ENCODE results near the gene TNS4.

TNS4 gene

GRCh38 chr17:40487371-40488020 is 13.9 kb downstream of the TNS4 start:
- no peak for DNase-seq

- DNase-seq: no peak
Observed at GRCh38 chr17:40486522-40487370, 14.7 kb downstream of the TNS4 start.

GRCh38 chr17:40485851-40486521 is 15.4 kb downstream of the TNS4 start:
- DNase-seq: no peak

GRCh38 chr17:40484973-40485530 is 16.4 kb downstream of the TNS4 start:
- DNase-seq: no peak

- no peak for DNase-seq
Observed at GRCh38 chr17:40484285-40484972, 17.0 kb downstream of the TNS4 start.

GRCh38 chr17:40483679-40484078 is 17.7 kb downstream of the TNS4 start:
- no peak for DNase-seq

- no peak for DNase-seq
Observed at GRCh38 chr17:40482722-40483121, 18.7 kb downstream of the TNS4 start.

GRCh38 chr17:40481106-40481505 is 20.3 kb downstream of the TNS4 start:
- no peak for DNase-seq

- DNase-seq: no peak
Observed at GRCh38 chr17:40480501-40481003, 20.9 kb downstream of the TNS4 start.

- no peak for DNase-seq
Observed at GRCh38 chr17:40479754-40480480, 21.5 kb downstream of the TNS4 start.

- DNase-seq: no peak
Observed at GRCh38 chr17:40478486-40478885, 22.9 kb downstream of the TNS4 start.

GRCh38 chr17:40477796-40478195 is 23.6 kb downstream of the TNS4 start:
- DNase-seq: no peak

GRCh38 chr17:40475234-40475908 is 26.1 kb downstream of the TNS4 start:
- no peak for DNase-seq

GRCh38 chr17:40474419-40475002 is 26.9 kb downstream of the TNS4 start:
- DNase-seq: no peak

- DNase-seq: no peak
Observed at GRCh38 chr17:40473573-40474365, 27.7 kb downstream of the TNS4 start.

- DNase-seq: no peak
Observed at GRCh38 chr17:40472733-40473452, 28.5 kb downstream of the TNS4 start.

GRCh38 chr17:40471846-40472732 is 29.3 kb downstream of the TNS4 start:
- DNase-seq: no peak

Measured in NCI-H446 (cell line).